Natural killer cell (primary cell): ENCODE measurements around the gene UTF1. TPM values are rescaled to one million over a fixed set of nuclear protein-coding genes. Genes with fewer than 3 reads are reported as not detected.

Experiments
- ATAC-seq, 3 donors: fragments of 150-1000 bp in 2 of 3; fragments of 200-7000 bp in 1 of 3; cut with Tn5 transposase; 1 replicate in 1 of 3; 2 replicates in 2 of 3; pipeline ENCODE4 v1.10.0; 2021; ENCODE audit warnings: mild to moderate bottlenecking in 2 of 3, moderate library complexity in 2 of 3
- DNase-seq, 2 donors: peaks; one replicate each; pipeline versions ENCODE4 v3.0.0 to v3.0.0-alpha.2; 2013 to 2021; ENCODE audit warnings: mixed read lengths in 1 of 2
- H3K27ac ChIP-seq: one replicate; pipeline ENCODE4 v1.5.1; 2013; ENCODE audit warnings: mild to moderate bottlenecking, low read length
- H3K27me3 ChIP-seq: one replicate; pipeline ENCODE4 v1.6.1; 2013; ENCODE audit warnings: low read length; ENCODE audit not compliant: control insufficient read depth, insufficient read depth
- H3K36me3 ChIP-seq: one replicate; pipeline ENCODE4 v1.6.1; 2013; ENCODE audit warnings: low read length; ENCODE audit not compliant: control insufficient read depth, insufficient read depth
- H3K4me1 ChIP-seq: one replicate; pipeline ENCODE4 v1.6.1; 2013; ENCODE audit warnings: low read length; ENCODE audit not compliant: control insufficient read depth, insufficient read depth
- H3K4me3 ChIP-seq: one replicate; pipeline ENCODE4 v1.5.1; 2013; ENCODE audit warnings: low read length
- H3K9me3 ChIP-seq: one replicate; pipeline ENCODE4 v1.6.1; 2013; ENCODE audit warnings: low read length; ENCODE audit not compliant: control insufficient read depth, insufficient read depth
- H3K27ac Mint-ChIP-seq, 2 donors: one replicate each; pipeline ENCODE4 v1.8.0; 2022; ENCODE audit warnings: mild to moderate bottlenecking in 2 of 2, mixed read lengths in 2 of 2, moderate library complexity in 1 of 2
- H3K27me3 Mint-ChIP-seq, 2 donors: one replicate each; pipeline ENCODE4 v1.8.0; 2022; ENCODE audit warnings: low read depth in 2 of 2, mixed read lengths in 2 of 2
- H3K36me3 Mint-ChIP-seq: one replicate; pipeline ENCODE4 v1.8.0; 2022; ENCODE audit warnings: mixed read lengths
- H3K4me1 Mint-ChIP-seq, 2 donors: one replicate each; pipeline ENCODE4 v1.8.0; 2022; ENCODE audit warnings: mixed read lengths in 2 of 2
- H3K4me3 Mint-ChIP-seq: one replicate; pipeline ENCODE4 v1.8.0; 2022; ENCODE audit warnings: mild to moderate bottlenecking, moderate library complexity, mixed read lengths
- H3K9me3 Mint-ChIP-seq, 2 donors: one replicate each; pipeline ENCODE4 v1.8.0; 2022; ENCODE audit warnings: mixed read lengths in 2 of 2
- WGBS: methylation state at CpG from one replicate; pipeline ENCODE4 v1.1.7; 2013; ENCODE audit warnings: missing lambda C conversion rate; ENCODE audit not compliant: insufficient coverage; 5-methylcytosine and 5-hydroxymethylcytosine counted together
- intact Hi-C: fragments of 100-400 bp; cut with micrococcal nuclease; formaldehyde crosslinking; loops from one replicate; pipeline ENCODE4 v1.14.2; 2022
- total RNA-seq, 4 donors: library from RNA; stranded (reverse); fragments of 120-200 nt in 1 of 4; gene quantifications; one replicate each; pipeline versions ENCODE4 v1.2.3 to v1.2.4, GENCODE V29; 2013 to 2022
- TF ChIP-seq, protein P1 (sequence below): fragments of 200-600 bp; IDR thresholded peaks from one replicate; pipeline ENCODE4 v1.8.0; 2022; ENCODE audit warnings: antibody characterized with exemption

Gene UTF1
- total RNA-seq, 3 donors from 2014 or later (not counting 1 experiment from before 2014, with no cell fraction given) = 0.31 to 0.33 TPM; not detected in 1

DNA sequence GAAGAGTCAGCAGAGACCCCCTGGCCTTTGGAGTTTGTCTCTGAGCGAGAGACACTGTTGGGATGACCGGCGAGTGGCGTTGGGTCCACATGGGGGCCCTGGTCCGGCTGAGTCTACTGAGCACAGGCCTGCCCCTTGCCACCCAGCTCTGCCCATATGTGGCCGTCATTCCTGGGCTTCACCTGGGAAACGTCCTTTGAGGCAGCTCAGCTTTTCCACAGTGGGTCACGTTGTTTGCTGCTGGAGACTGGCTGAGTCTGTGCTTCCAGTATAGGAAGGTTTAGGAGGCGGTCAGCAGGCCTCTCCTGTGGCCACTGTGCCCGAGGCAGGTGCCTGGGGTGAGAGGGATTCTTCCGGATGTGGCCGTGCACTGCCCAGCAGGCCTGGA is 29.6 kb downstream of the UTF1 start:
- no peaks in the 10 kb centered on the region for H3K9me3 Mint-ChIP-seq

DNA sequence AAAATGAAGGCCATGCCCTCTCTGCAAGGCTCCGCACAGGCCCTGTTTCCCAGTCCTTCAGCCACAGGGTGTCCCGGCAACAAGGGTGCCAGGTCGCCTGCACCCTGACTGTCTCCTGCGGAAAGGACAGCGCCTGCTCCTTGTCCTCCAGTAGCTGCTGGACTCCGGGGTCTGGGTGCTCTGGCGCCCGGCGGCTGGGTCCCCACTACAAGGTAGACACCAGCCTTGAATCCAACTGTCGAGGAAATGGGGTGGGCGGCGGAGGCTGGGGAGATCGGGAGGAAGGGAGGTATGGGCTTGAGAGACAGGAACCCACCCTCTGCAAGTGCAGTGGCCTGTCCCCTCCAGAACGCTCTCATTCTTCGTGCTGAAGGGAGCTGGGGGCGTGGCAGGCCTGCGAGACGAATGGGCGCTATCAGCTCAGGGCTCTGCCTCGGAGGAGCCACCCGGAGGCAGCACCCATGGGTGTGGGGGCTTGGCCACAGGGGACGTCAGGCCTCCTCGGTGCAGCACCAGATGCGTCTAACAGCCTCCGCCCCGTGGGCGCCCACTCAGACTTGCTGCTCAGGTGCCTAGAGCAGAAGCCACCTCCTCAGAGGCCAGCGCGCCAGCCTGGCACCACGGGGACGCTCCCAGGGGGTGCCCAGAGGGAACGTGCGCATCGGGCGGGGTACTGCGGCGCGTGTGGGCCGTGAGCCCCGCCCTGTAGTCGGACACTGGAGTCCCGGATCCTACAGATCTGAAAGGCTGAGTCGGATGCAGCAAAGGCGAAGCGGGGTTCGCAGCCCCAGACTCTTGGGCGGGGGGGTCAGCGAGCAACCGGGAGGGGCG is 31.1 kb downstream of the UTF1 start:
- peak overlapping the region; percentile 85 for H3K27ac ChIP-seq
- WGBS = 25% methylated on average over 46 of the region's 50 CpGs
- H3K4me3 Mint-ChIP-seq = peak overlapping the region; percentile 77
- intact Hi-C loops = no loop called here
- H3K27me3 Mint-ChIP-seq = peaks cover 0 to 2% of the 10 kb centered on the region in 2 donors
- no peaks in the 10 kb centered on the region for H3K9me3 Mint-ChIP-seq
- peaks cover 84% of the 10 kb centered on the region for H3K4me1 ChIP-seq
- H3K4me3 ChIP-seq = peak overlapping the region; percentile 39
- H3K27me3 ChIP-seq = no peaks in the 10 kb centered on the region
- H3K9me3 ChIP-seq = no peaks in the 10 kb centered on the region
- peaks cover 23 to 77% of the 10 kb centered on the region in 2 donors for H3K4me1 Mint-ChIP-seq
- peaks cover 18% of the 10 kb centered on the region for H3K36me3 ChIP-seq
- TF ChIP-seq, protein P1, sequence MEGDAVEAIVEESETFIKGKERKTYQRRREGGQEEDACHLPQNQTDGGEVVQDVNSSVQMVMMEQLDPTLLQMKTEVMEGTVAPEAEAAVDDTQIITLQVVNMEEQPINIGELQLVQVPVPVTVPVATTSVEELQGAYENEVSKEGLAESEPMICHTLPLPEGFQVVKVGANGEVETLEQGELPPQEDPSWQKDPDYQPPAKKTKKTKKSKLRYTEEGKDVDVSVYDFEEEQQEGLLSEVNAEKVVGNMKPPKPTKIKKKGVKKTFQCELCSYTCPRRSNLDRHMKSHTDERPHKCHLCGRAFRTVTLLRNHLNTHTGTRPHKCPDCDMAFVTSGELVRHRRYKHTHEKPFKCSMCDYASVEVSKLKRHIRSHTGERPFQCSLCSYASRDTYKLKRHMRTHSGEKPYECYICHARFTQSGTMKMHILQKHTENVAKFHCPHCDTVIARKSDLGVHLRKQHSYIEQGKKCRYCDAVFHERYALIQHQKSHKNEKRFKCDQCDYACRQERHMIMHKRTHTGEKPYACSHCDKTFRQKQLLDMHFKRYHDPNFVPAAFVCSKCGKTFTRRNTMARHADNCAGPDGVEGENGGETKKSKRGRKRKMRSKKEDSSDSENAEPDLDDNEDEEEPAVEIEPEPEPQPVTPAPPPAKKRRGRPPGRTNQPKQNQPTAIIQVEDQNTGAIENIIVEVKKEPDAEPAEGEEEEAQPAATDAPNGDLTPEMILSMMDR = no peak
- peak; percentile 52 to 72 (median 65) for ATAC-seq
- H3K36me3 Mint-ChIP-seq = no peaks in the 10 kb centered on the region
- H3K27ac Mint-ChIP-seq = peak overlapping the region; percentile 65 to 83
- peak; percentile 56 to 82 for DNase-seq

More for the DNA sequence above, 29.6 kb downstream of the UTF1 start:
- Mint-ChIP-seq H3K36me3 (no peaks in the 10 kb centered on the region), H3K27me3 (peaks cover 0 to 2% of the 10 kb centered on the region in 2 donors), H3K4me1 (peaks cover 23 to 63% of the 10 kb centered on the region in 2 donors), H3K4me3 (peak overlapping the region; percentile 74), H3K27ac (peak overlapping the region; percentile 83 to 89)
- Histone ChIP-seq H3K4me1 (peaks cover 74% of the 10 kb centered on the region), H3K36me3 (peaks cover 15% of the 10 kb centered on the region), H3K27ac (peak overlapping the region; percentile 80), H3K4me3 (no peak overlapping the region), H3K27me3 (no peaks in the 10 kb centered on the region), H3K9me3 (no peaks in the 10 kb centered on the region)
- DNase-seq = no peak
- 42% methylated on average over 12 of the region's 12 CpGs for WGBS
- TF ChIP-seq, protein P1 = no peak
- ATAC-seq = no peak
- intact Hi-C loops = loop anchor here (2.0 kb wide), 1 partner anchor 19 kb away; no protein-coding TSS in a partner anchor

DNA sequence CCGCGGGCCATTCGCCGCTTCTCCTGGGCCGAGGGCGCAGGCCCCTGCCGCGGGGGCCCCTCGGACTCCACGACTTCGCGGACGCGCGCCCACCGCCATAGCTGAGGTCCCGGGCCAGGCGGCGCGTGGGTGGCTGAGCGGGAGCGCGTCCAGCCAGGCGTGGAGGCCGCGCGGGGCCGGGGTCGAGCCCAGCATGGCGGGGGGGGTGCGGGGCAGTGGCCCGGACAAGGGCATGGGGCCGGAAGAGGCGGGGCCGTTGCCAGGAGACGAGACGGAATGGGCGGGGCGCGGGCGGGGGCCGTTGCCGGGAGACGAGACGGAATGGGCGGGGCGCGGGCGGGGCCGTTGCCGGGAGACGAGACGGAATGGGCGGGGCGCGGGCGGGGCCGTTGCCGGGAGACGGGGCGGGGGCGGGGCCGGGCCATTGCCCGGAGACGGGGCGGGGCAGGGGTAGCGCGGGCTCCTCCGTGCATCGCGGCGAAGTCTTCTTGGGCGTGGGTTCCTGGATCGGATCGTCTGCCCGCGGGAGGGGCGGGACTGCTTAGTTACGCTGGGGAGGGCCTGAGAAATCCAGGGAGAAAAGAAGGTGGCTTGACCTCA is 31.8 kb downstream of the UTF1 start:
- H3K9me3 ChIP-seq = no peaks in the 10 kb centered on the region
- DNase-seq = peak; percentile 67 to 87
- intact Hi-C loops = no loop called here
- Mint-ChIP-seq H3K4me3 (peak overlapping the region; percentile 69), H3K36me3 (no peaks in the 10 kb centered on the region), H3K27ac (peak overlapping the region; percentile 46 to 65), H3K27me3 (peaks cover 0 to 2% of the 10 kb centered on the region in 2 donors), H3K4me1 (peaks cover 23 to 77% of the 10 kb centered on the region in 2 donors), H3K9me3 (no peaks in the 10 kb centered on the region)
- H3K27ac ChIP-seq = peak overlapping the region; percentile 85
- peak; percentile 52 to 81 (median 69) for ATAC-seq
- H3K4me1 ChIP-seq = peaks cover 83% of the 10 kb centered on the region
- peaks cover 26% of the 10 kb centered on the region for H3K36me3 ChIP-seq
- peak overlapping the region; percentile 39 for H3K4me3 ChIP-seq
- under 1% methylated on average over 78 of the region's 79 CpGs for WGBS
- no peaks in the 10 kb centered on the region for H3K27me3 ChIP-seq
- TF ChIP-seq, protein P1 = no peak
